ENCODE results near the gene GMCL1. TPM values are rescaled to one million over a fixed set of nuclear protein-coding genes. Genes with fewer than 3 reads are reported as not detected.

Gene GMCL1
- total RNA-seq, 6 experiments from 2014 or later = 5.8 to 11.4 (median 6.8) TPM

DNA sequence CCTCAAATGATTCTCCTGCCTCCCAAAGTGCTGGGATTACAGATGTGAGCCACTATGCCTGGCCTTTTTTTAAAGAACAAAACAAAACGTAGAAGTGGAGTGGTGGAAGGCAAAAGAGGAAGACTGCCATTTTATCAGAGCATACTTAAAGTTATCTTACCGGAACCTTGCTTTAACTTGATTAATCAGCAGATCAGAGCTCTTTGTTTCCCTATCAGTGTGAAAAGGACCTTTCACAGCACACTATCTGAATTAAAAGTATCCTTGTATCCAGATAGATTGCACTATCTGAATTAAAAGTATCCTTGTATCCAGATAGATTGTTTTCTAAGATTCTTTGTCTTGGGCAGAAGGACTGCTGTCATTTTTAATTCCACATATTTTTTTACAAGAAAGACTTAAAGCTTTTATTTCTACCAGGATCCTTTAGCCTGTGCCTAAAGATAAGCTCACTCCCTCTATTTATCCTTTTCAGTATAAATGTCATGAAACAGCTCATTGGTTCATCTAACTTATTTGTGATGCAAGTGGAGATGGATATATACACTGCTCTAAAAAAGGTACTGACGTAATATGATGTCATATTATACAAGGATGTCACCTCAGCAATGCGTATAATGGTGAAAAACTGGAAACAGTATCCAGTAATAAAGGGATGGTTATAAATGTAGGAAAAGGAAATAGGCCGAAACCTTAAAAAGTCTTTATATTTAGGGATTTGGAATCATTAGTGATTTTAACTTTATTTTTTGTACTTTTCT, 17.8 kb downstream of the GMCL1 start:
- Histone ChIP-seq H3K4me1 (no peaks in the 10 kb centered on the region), H3K9me3 (no peaks in the 10 kb centered on the region), H3K27me3 (no peaks in the 10 kb centered on the region), H3K27ac (no peak overlapping the region), H3K36me3 (peaks cover 0 to 17% (median 0%) of the 10 kb centered on the region in 4 donors), H3K4me3 (no peak overlapping the region)
- TF ChIP-seq, protein P1, sequence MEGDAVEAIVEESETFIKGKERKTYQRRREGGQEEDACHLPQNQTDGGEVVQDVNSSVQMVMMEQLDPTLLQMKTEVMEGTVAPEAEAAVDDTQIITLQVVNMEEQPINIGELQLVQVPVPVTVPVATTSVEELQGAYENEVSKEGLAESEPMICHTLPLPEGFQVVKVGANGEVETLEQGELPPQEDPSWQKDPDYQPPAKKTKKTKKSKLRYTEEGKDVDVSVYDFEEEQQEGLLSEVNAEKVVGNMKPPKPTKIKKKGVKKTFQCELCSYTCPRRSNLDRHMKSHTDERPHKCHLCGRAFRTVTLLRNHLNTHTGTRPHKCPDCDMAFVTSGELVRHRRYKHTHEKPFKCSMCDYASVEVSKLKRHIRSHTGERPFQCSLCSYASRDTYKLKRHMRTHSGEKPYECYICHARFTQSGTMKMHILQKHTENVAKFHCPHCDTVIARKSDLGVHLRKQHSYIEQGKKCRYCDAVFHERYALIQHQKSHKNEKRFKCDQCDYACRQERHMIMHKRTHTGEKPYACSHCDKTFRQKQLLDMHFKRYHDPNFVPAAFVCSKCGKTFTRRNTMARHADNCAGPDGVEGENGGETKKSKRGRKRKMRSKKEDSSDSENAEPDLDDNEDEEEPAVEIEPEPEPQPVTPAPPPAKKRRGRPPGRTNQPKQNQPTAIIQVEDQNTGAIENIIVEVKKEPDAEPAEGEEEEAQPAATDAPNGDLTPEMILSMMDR (IDR thresholded peaks at IDR 0.05) = no peak
- no peak for TF ChIP-seq POLR2A (IDR thresholded peaks at IDR 0.05)
- intact Hi-C loops (cut with DNase I) = no loop called here
- DNase-seq = no peak
- WGBS (ENCODE audit: insufficient coverage, low coverage, low lambda C conversion rate, missing lambda C conversion rate) = 89% methylated on average over 5 of the region's 5 CpGs
- no peak for ATAC-seq

DNA sequence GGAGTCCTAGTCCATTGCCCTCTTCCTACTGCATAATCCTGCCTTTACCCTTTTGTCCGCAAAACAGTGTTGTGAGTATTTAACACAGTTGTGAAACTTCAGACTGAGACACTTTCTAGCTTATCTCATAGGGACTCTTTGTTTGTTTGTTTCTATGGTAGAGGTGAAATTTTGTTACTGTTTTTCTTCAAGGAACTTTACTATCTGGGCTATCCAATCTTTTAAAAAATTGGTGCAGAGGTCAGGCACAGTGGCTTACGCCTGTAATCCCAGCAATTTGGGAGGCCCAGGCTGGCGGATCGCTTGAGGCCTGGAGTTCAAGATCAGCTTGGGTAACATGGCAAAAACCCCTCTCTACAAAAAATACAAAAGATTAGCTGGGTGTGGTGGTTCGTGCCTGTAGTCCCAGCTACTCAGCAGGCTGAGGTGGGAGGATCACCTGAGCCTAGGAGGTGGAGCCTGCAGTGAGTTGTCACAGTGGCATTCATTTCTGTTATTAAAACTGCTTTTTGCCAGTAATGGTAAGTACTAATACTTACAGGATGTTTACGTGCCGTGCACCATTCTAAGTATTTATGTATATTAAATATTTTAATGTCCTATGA, 18.8 kb downstream of the GMCL1 start:
- 92% methylated on average over 7 of the region's 7 CpGs for WGBS (ENCODE audit: insufficient coverage, low coverage, low lambda C conversion rate, missing lambda C conversion rate)
- ATAC-seq = no peak
- intact Hi-C loops (cut with DNase I) = no loop called here
- no peaks in the 10 kb centered on the region for H3K9me3 ChIP-seq
- no peak for DNase-seq
- H3K4me1 ChIP-seq = no peaks in the 10 kb centered on the region
- TF ChIP-seq POLR2A (IDR thresholded peaks at IDR 0.05) = no peak
- TF ChIP-seq, protein P1 (IDR thresholded peaks at IDR 0.05) = no peak
- H3K27me3 ChIP-seq = no peaks in the 10 kb centered on the region
- peaks cover 0 to 17% (median 0%) of the 10 kb centered on the region in 4 donors for H3K36me3 ChIP-seq
- H3K4me3 ChIP-seq = no peak overlapping the region
- no peak overlapping the region for H3K27ac ChIP-seq

DNA sequence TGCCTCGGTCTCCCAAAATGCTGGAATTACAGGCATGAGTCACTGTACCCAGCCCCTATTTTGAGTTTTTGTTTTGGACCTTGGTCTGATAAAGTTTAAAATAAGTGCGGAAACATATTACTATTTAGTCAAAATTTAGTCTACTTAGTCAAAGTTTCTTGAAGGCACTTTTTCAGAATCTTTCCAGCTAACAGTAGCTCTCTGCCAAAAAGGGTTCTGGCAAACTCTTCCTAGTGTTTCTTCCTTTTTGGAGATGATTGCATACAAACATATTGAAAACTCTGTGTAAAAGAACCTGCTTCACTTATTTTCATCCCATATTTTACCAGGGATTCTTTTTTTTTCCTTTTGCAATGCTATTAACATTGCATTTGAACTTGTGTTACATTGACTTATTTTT, 28.8 kb downstream of the GMCL1 start:
- Histone ChIP-seq H3K9me3 (no peaks in the 10 kb centered on the region), H3K4me3 (no peak overlapping the region), H3K4me1 (no peaks in the 10 kb centered on the region), H3K27me3 (no peaks in the 10 kb centered on the region), H3K36me3 (peaks cover 0 to 5% (median under 1%) of the 10 kb centered on the region in 4 donors), H3K27ac (no peak overlapping the region)
- no peak for DNase-seq
- no peak for TF ChIP-seq POLR2A (IDR thresholded peaks at IDR 0.05)
- TF ChIP-seq, protein P1 (IDR thresholded peaks at IDR 0.05) = no peak
- ATAC-seq = no peak
- 100% methylated on average over 1 of the region's 2 CpGs for WGBS (ENCODE audit: insufficient coverage, low coverage, low lambda C conversion rate, missing lambda C conversion rate)
- intact Hi-C loops (cut with DNase I) = no loop called here

DNA sequence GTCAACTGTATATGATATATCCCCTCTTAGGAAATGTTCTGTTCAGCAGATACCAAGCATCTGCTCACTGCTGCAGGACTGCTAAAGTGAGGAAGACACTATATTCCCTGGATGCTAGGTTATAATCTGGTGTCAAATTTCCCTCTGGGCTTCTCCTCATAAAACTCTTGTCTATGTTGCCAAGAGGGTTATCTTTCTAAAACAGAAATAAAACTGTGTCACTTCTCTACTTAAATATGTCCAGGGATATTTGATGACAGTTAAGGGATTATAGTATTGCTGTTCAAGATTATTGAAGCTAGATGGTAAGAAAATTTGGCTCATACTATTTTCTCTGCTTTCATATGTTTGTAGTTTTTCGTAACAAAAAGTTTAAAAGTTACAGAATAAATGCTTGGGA, 33.8 kb downstream of the GMCL1 start:
- intact Hi-C loops (cut with DNase I) = no loop called here
- WGBS (ENCODE audit: insufficient coverage, low coverage, low lambda C conversion rate, missing lambda C conversion rate) = 93% methylated on average over 1 of the region's 1 CpG
- H3K4me1 ChIP-seq = no peaks in the 10 kb centered on the region
- no peak for TF ChIP-seq POLR2A (IDR thresholded peaks at IDR 0.05)
- TF ChIP-seq, protein P1 (IDR thresholded peaks at IDR 0.05) = no peak
- H3K36me3 ChIP-seq = peaks cover 0 to 36% (median 12%) of the 10 kb centered on the region in 4 donors
- no peak overlapping the region for H3K4me3 ChIP-seq
- no peak for DNase-seq
- no peaks in the 10 kb centered on the region for H3K27me3 ChIP-seq
- H3K9me3 ChIP-seq = no peaks in the 10 kb centered on the region
- no peak overlapping the region for H3K27ac ChIP-seq
- ATAC-seq = no peak

Measured in right lobe of liver (tissue), 6 donors.